ENCODE data around the gene ZNF423. TPM values are rescaled to one million over a fixed set of nuclear protein-coding genes. Genes with fewer than 3 reads are reported as not detected.

ZNF423 gene
- total and polyA plus RNA-seq, 2 experiments from 2014 or later = 14.9 to 41.8 TPM

DNA sequence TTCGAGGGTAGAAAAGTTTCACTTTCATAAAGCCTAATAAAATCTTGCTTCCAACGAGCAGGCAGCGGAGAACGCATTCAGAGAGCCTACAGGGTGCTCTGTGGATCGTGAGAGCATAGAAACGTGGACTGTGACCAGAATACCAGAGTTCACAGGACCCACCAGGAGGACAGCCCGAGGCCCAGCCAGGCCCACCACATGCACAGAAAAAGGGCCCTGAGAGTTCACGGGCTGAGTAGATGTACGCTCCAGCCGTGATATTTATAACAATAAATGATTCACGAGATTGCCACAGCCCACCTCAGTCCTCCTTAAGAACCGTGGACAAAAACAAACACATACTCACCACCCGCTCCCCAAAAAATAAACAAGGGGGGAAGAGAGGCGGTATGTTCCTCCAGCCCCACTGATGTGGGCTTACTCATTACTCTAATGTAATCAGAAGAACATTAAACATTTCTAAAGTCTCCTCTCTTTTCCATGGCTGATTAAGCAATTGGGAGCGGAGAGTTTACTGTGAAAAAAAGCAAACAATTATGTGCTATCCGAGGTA is 275.1 kb downstream of the ZNF423 start:
- TF ChIP-seq NANOG (IDR thresholded peaks at IDR 0.05; ENCODE audit: borderline replicate concordance) (no peak), POLR2AphosphoS5 (IDR thresholded peaks at IDR 0.05; ENCODE audit: low read depth) (no peak), STAT1 (IDR thresholded peaks at IDR 0.05; ENCODE audit: unreplicated experiment) (no peak), JUNB (IDR thresholded peaks at IDR 0.05; ENCODE audit: unreplicated experiment) (no peak), REST (IDR thresholded peaks at IDR 0.05; ENCODE audit: unreplicated experiment) (no peak), EZH2 (IDR thresholded peaks at IDR 0.05; ENCODE audit: low read depth, unreplicated experiment) (no peak), ETS1 (IDR thresholded peaks at IDR 0.05) (no peak), ZNF331 (CRISPR knock-in tag; IDR thresholded peaks at IDR 0.05; ENCODE audit: low read depth) (no peak), EZH2phosphoT487 (IDR thresholded peaks at IDR 0.05; ENCODE audit: unreplicated experiment) (no peak), CREB1 (CRISPR knock-in tag; IDR thresholded peaks at IDR 0.05; ENCODE audit: low read depth) (no peak)
- TF ChIP-seq, protein P1, sequence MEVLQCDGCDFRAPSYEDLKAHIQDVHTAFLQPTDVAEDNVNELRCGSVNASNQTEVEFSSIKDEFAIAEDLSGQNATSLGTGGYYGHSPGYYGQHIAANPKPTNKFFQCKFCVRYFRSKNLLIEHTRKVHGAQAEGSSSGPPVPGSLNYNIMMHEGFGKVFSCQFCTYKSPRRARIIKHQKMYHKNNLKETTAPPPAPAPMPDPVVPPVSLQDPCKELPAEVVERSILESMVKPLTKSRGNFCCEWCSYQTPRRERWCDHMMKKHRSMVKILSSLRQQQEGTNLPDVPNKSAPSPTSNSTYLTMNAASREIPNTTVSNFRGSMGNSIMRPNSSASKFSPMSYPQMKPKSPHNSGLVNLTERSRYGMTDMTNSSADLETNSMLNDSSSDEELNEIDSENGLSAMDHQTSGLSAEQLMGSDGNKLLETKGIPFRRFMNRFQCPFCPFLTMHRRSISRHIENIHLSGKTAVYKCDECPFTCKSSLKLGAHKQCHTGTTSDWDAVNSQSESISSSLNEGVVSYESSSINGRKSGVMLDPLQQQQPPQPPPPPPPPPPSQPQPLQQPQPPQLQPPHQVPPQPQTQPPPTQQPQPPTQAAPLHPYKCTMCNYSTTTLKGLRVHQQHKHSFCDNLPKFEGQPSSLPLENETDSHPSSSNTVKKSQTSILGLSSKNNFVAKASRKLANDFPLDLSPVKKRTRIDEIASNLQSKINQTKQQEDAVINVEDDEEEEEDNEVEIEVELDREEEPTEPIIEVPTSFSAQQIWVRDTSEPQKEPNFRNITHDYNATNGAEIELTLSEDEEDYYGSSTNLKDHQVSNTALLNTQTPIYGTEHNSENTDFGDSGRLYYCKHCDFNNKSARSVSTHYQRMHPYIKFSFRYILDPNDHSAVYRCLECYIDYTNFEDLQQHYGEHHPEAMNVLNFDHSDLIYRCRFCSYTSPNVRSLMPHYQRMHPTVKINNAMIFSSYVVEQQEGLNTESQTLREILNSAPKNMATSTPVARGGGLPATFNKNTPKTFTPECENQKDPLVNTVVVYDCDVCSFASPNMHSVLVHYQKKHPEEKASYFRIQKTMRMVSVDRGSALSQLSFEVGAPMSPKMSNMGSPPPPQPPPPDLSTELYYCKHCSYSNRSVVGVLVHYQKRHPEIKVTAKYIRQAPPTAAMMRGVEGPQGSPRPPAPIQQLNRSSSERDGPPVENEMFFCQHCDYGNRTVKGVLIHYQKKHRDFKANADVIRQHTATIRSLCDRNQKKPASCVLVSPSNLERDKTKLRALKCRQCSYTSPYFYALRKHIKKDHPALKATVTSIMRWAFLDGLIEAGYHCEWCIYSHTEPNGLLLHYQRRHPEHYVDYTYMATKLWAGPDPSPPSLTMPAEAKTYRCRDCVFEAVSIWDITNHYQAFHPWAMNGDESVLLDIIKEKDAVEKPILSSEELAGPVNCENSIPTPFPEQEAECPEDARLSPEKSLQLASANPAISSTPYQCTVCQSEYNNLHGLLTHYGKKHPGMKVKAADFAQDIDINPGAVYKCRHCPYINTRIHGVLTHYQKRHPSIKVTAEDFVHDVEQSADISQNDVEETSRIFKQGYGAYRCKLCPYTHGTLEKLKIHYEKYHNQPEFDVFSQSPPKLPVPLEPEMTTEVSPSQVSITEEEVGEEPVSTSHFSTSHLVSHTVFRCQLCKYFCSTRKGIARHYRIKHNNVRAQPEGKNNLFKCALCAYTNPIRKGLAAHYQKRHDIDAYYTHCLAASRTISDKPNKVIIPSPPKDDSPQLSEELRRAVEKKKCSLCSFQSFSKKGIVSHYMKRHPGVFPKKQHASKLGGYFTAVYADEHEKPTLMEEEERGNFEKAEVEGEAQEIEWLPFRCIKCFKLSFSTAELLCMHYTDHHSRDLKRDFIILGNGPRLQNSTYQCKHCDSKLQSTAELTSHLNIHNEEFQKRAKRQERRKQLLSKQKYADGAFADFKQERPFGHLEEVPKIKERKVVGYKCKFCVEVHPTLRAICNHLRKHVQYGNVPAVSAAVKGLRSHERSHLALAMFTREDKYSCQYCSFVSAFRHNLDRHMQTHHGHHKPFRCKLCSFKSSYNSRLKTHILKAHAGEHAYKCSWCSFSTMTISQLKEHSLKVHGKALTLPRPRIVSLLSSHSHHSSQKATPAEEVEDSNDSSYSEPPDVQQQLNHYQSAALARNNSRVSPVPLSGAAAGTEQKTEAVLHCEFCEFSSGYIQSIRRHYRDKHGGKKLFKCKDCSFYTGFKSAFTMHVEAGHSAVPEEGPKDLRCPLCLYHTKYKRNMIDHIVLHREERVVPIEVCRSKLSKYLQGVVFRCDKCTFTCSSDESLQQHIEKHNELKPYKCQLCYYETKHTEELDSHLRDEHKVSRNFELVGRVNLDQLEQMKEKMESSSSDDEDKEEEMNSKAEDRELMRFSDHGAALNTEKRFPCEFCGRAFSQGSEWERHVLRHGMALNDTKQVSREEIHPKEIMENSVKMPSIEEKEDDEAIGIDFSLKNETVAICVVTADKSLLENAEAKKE (CRISPR knock-in tag; IDR thresholded peaks at IDR 0.05) = no peak
- TF ChIP-seq, protein P2, sequence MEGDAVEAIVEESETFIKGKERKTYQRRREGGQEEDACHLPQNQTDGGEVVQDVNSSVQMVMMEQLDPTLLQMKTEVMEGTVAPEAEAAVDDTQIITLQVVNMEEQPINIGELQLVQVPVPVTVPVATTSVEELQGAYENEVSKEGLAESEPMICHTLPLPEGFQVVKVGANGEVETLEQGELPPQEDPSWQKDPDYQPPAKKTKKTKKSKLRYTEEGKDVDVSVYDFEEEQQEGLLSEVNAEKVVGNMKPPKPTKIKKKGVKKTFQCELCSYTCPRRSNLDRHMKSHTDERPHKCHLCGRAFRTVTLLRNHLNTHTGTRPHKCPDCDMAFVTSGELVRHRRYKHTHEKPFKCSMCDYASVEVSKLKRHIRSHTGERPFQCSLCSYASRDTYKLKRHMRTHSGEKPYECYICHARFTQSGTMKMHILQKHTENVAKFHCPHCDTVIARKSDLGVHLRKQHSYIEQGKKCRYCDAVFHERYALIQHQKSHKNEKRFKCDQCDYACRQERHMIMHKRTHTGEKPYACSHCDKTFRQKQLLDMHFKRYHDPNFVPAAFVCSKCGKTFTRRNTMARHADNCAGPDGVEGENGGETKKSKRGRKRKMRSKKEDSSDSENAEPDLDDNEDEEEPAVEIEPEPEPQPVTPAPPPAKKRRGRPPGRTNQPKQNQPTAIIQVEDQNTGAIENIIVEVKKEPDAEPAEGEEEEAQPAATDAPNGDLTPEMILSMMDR (conservative IDR thresholded peaks at IDR 0.05; ENCODE audit: low read depth in 2 of 2) = no peak
- H3K9me2 ChIP-seq (ENCODE audit: insufficient read depth) = no peaks in the 10 kb centered on the region; the same call in 1 of the 2 replicates
- H3K27ac ChIP-seq (ENCODE audit: low read depth) = peak overlapping the region; percentile 55; the same call in 1 of the 2 replicates
- no peaks in the 10 kb centered on the region for H3K27me3 ChIP-seq (ENCODE audit: insufficient read depth)
- no peak overlapping the region for H3K4me2 ChIP-seq
- DNase-seq (ENCODE audit: low spot score) = no peak
- Mint-ChIP-seq H3K36me3 (ENCODE audit: low read depth) (no peaks in the 10 kb centered on the region), H3K4me1 (peaks cover 37% of the 10 kb centered on the region), H3K9me3 (no peaks in the 10 kb centered on the region), H3K4me3 (no peak overlapping the region), H3K27ac (no peak overlapping the region), H3K27me3 (ENCODE audit: insufficient read depth, low read depth, poor library complexity) (peaks cover under 1% of the 10 kb centered on the region)
- ATAC-seq = no peak
- no peaks in the 10 kb centered on the region for H3K79me2 ChIP-seq (replicated peaks; ENCODE audit: insufficient read depth)
- no peak overlapping the region for H2AFZ ChIP-seq
- H3K36me3 ChIP-seq (ENCODE audit: insufficient read depth) = no peaks in the 10 kb centered on the region
- no peak overlapping the region for H3K4me3 ChIP-seq
- H3K4me1 ChIP-seq (ENCODE audit: insufficient read depth) = peaks cover 11% of the 10 kb centered on the region
- no peaks in the 10 kb centered on the region for H4K20me1 ChIP-seq (replicated peaks; ENCODE audit: insufficient read depth)
- no peaks in the 10 kb centered on the region for H3F3A ChIP-seq (replicated peaks; ENCODE audit: low read depth)
